ENCODE measurements around the gene ACTR2.

The ACTR2 gene

GRCh38 chr2:65263986-65264385, 36.4 kb downstream of the ACTR2 start:
- H3K27ac ChIP-seq (ENCODE audit: low read length): no peak overlapping the region
- no peaks in the 10 kb centered on the region for H3K9me3 ChIP-seq (ENCODE audit: control insufficient read depth in 2 of 2, low read length in 2 of 2)
- H3K4me1 ChIP-seq (ENCODE audit: control insufficient read depth, insufficient read depth, low read length): no peaks in the 10 kb centered on the region
- H3K27me3 ChIP-seq (ENCODE audit: control insufficient read depth in 1 of 2, insufficient read depth in 2 of 2, low read length in 2 of 2): no peaks in the 10 kb centered on the region
- no peak overlapping the region for H3K4me3 ChIP-seq (ENCODE audit: low read length in 2 of 2)
- H3K9ac ChIP-seq (ENCODE audit: low read length in 2 of 2): no peak overlapping the region
- peaks cover 9 to 10% of the 10 kb centered on the region in 2 donors for H3K36me3 ChIP-seq (ENCODE audit: control insufficient read depth in 2 of 2, insufficient read depth in 2 of 2, low read length in 2 of 2)

DNA sequence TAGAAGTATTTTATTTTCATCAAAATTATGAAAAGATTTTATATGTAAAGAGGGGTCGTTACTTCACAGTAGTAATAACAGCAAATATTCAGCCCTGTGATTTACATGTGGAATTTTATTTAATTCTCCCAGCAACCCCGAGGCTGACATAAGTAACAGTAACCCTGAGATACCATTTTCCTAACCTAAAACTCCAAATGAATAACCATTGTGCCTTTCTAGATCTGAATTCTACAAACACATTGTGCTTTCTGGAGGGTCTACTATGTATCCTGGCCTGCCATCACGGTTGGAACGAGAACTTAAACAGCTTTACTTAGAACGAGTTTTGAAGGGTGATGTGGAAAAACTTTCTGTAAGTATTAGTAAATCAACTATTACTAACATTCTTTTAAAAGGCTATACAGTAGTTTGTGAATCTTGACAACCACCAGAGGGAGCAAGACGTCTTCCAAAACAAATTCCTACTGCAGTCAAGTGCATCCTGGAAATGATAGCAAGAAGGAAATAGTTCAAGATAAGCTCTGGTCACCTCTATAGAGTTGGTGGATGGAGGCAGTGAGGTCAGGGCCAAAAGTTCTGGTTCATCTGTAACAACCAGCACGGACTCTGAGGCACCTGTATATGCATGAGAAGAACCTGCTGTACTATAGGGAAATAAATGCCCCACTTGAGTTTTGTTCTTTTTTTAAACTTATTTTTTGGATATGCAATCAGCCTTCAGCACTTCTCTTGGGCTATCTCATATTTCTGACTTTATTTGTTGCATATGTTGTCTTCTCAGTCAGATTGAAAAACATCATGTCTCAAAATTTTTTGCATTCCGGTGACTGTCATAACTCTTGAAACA, 37.4 kb downstream of the ACTR2 start:
- H3K9me3 ChIP-seq (ENCODE audit: control insufficient read depth in 2 of 2, low read length in 2 of 2): no peaks in the 10 kb centered on the region
- H3K27me3 ChIP-seq (ENCODE audit: control insufficient read depth in 1 of 2, insufficient read depth in 2 of 2, low read length in 2 of 2): no peaks in the 10 kb centered on the region
- H3K9ac ChIP-seq (ENCODE audit: low read length in 2 of 2): no peak overlapping the region
- H3K4me3 ChIP-seq (ENCODE audit: low read length in 2 of 2): no peak overlapping the region
- H3K4me1 ChIP-seq (ENCODE audit: control insufficient read depth, insufficient read depth, low read length): no peaks in the 10 kb centered on the region
- H3K36me3 ChIP-seq (ENCODE audit: control insufficient read depth in 2 of 2, insufficient read depth in 2 of 2, low read length in 2 of 2): peaks cover 8 to 10% of the 10 kb centered on the region in 2 donors
- no peak overlapping the region for H3K27ac ChIP-seq (ENCODE audit: low read length)

DNA sequence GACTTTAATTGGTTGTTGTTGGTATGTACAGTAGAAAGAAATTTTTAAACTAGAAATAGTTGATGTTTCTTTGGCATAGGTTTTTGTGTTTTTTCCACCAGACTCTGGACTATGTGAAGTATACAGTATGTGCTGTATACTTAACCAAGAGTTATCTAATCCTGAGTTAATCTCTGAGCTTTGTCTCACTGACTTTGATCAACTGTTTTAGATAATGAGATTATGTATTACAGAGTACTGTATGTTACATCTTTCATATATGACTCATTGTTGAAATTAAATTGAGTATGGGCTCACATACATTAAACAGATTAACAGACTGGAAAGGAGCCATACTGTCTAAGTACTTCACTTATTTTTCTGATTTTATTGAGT, 38.0 kb downstream of the ACTR2 start:
- Histone ChIP-seq H3K27me3 (ENCODE audit: control insufficient read depth in 1 of 2, insufficient read depth in 2 of 2, low read length in 2 of 2) (no peaks in the 10 kb centered on the region), H3K9me3 (ENCODE audit: control insufficient read depth in 2 of 2, low read length in 2 of 2) (no peaks in the 10 kb centered on the region), H3K4me3 (ENCODE audit: low read length in 2 of 2) (no peak overlapping the region), H3K4me1 (ENCODE audit: control insufficient read depth, insufficient read depth, low read length) (no peaks in the 10 kb centered on the region), H3K36me3 (ENCODE audit: control insufficient read depth in 2 of 2, insufficient read depth in 2 of 2, low read length in 2 of 2) (peaks cover 6 to 10% of the 10 kb centered on the region in 2 donors), H3K9ac (ENCODE audit: low read length in 2 of 2) (no peak overlapping the region), H3K27ac (ENCODE audit: low read length) (no peak overlapping the region)

GRCh38 chr2:65267008-65267407, 39.4 kb downstream of the ACTR2 start:
- no peak overlapping the region for H3K9ac ChIP-seq (ENCODE audit: low read length in 2 of 2)

GRCh38 chr2:65268957-65269356, 41.3 kb downstream of the ACTR2 start:
- H3K36me3 ChIP-seq (ENCODE audit: control insufficient read depth in 2 of 2, insufficient read depth in 2 of 2, low read length in 2 of 2): peaks cover 8 to 15% of the 10 kb centered on the region in 2 donors
- no peaks in the 10 kb centered on the region for H3K9me3 ChIP-seq (ENCODE audit: control insufficient read depth in 2 of 2, low read length in 2 of 2)

More at GRCh38 chr2:65267008-65267407, 39.4 kb downstream of the ACTR2 start:
- H3K9me3 ChIP-seq (ENCODE audit: control insufficient read depth in 2 of 2, low read length in 2 of 2): no peaks in the 10 kb centered on the region
- H3K27me3 ChIP-seq (ENCODE audit: control insufficient read depth in 1 of 2, insufficient read depth in 2 of 2, low read length in 2 of 2): no peaks in the 10 kb centered on the region
- peaks cover 4 to 10% of the 10 kb centered on the region in 2 donors for H3K36me3 ChIP-seq (ENCODE audit: control insufficient read depth in 2 of 2, insufficient read depth in 2 of 2, low read length in 2 of 2)
- no peaks in the 10 kb centered on the region for H3K4me1 ChIP-seq (ENCODE audit: control insufficient read depth, insufficient read depth, low read length)
- no peak overlapping the region for H3K4me3 ChIP-seq (ENCODE audit: low read length in 2 of 2)
- H3K27ac ChIP-seq (ENCODE audit: low read length): no peak overlapping the region

GRCh38 chr2:65273344-65273743, 45.7 kb downstream of the ACTR2 start:
- H3K4me1 ChIP-seq (ENCODE audit: control insufficient read depth, insufficient read depth, low read length): peaks cover 5% of the 10 kb centered on the region
- no peaks in the 10 kb centered on the region for H3K9me3 ChIP-seq (ENCODE audit: control insufficient read depth in 2 of 2, low read length in 2 of 2)
- no peak overlapping the region for H3K4me3 ChIP-seq (ENCODE audit: low read length in 2 of 2)
- H3K9ac ChIP-seq (ENCODE audit: low read length in 2 of 2): no peak overlapping the region
- no peaks in the 10 kb centered on the region for H3K27me3 ChIP-seq (ENCODE audit: control insufficient read depth in 1 of 2, insufficient read depth in 2 of 2, low read length in 2 of 2)
- peaks cover 6 to 8% of the 10 kb centered on the region in 2 donors for H3K36me3 ChIP-seq (ENCODE audit: control insufficient read depth in 2 of 2, insufficient read depth in 2 of 2, low read length in 2 of 2)
- no peak overlapping the region for H3K27ac ChIP-seq (ENCODE audit: low read length)

More at GRCh38 chr2:65268957-65269356, 41.3 kb downstream of the ACTR2 start:
- no peak overlapping the region for H3K9ac ChIP-seq (ENCODE audit: low read length in 2 of 2)
- H3K27ac ChIP-seq (ENCODE audit: low read length): no peak overlapping the region
- no peaks in the 10 kb centered on the region for H3K27me3 ChIP-seq (ENCODE audit: control insufficient read depth in 1 of 2, insufficient read depth in 2 of 2, low read length in 2 of 2)
- H3K4me3 ChIP-seq (ENCODE audit: low read length in 2 of 2): no peak overlapping the region
- H3K4me1 ChIP-seq (ENCODE audit: control insufficient read depth, insufficient read depth, low read length): no peaks in the 10 kb centered on the region

DNA sequence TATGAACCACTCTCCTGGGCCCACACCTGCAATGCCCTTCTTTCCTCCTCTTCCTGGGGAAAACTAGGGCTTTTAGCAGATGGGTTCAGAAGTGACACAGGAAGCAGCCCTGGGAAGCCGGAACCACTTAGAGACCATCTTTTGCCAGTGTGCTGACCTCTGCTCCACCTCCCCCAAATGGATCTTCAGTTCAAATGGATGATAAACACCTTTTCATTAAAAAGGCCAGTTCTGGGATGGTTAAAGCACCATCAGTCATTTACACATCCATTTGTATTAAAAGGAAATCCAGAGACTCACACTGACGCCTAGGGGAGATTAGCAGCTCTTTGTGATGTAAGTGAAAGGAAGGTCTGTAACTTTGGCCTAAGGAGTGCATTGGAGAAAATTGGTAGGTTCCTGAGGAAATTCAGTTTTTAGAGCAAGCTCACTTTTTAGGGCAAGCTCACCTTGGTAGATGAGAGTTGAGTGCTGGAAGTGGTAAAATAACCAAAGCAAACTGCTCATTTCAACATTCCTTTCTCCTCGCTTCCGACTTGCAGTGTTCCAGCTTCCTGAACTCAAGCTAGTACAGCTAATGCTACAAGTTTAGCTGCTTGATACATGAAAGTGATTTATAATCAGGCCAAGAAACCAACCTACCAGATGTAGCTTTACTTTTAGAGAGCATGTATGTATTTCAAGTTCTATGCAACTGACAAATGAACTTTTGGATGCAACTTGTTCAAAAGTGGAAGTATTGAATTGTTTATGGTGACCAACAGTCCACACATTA, 47.7 kb downstream of the ACTR2 start:
- Histone ChIP-seq H3K36me3 (ENCODE audit: control insufficient read depth in 2 of 2, insufficient read depth in 2 of 2, low read length in 2 of 2) (peaks cover 4 to 5% of the 10 kb centered on the region in 2 donors), H3K4me1 (ENCODE audit: control insufficient read depth, insufficient read depth, low read length) (peaks cover 5% of the 10 kb centered on the region), H3K27ac (ENCODE audit: low read length) (no peak overlapping the region)

GRCh38 chr2:65276609-65277008, 49.0 kb downstream of the ACTR2 start:
- Histone ChIP-seq H3K27me3 (ENCODE audit: control insufficient read depth in 1 of 2, insufficient read depth in 2 of 2, low read length in 2 of 2) (no peaks in the 10 kb centered on the region), H3K36me3 (ENCODE audit: control insufficient read depth in 2 of 2, insufficient read depth in 2 of 2, low read length in 2 of 2) (peaks cover 4 to 5% of the 10 kb centered on the region in 2 donors), H3K9ac (ENCODE audit: low read length in 2 of 2) (no peak overlapping the region), H3K4me3 (ENCODE audit: low read length in 2 of 2) (no peak overlapping the region), H3K27ac (ENCODE audit: low read length) (no peak overlapping the region), H3K4me1 (ENCODE audit: control insufficient read depth, insufficient read depth, low read length) (peaks cover 5% of the 10 kb centered on the region), H3K9me3 (ENCODE audit: control insufficient read depth in 2 of 2, low read length in 2 of 2) (no peaks in the 10 kb centered on the region)

More for the DNA sequence above, 47.7 kb downstream of the ACTR2 start:
- no peaks in the 10 kb centered on the region for H3K9me3 ChIP-seq (ENCODE audit: control insufficient read depth in 2 of 2, low read length in 2 of 2)
- no peak overlapping the region for H3K9ac ChIP-seq (ENCODE audit: low read length in 2 of 2)
- H3K27me3 ChIP-seq (ENCODE audit: control insufficient read depth in 1 of 2, insufficient read depth in 2 of 2, low read length in 2 of 2): no peaks in the 10 kb centered on the region
- H3K4me3 ChIP-seq (ENCODE audit: low read length in 2 of 2): no peak overlapping the region

DNA sequence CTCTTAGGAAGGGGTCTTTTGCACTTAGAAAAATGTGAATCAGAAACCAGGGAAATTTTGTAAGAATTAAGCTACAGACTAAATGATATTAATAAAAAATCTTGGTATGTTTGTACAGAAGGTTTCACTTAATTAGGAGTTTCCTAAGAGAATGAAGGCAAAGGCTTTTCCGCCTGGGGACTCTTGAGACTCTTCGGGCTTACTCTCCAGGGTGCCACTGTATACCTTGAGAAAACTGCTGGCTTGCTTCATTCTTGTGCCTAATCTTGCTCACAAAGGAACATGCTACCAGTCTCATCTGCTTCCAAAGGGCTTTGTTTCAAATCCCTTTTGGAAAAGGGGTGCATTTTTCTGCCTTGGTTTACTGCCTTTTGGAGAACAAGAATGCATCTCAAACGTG, 49.5 kb downstream of the ACTR2 start:
- Histone ChIP-seq H3K27me3 (ENCODE audit: control insufficient read depth in 1 of 2, insufficient read depth in 2 of 2, low read length in 2 of 2) (no peaks in the 10 kb centered on the region), H3K4me1 (ENCODE audit: control insufficient read depth, insufficient read depth, low read length) (peaks cover 5% of the 10 kb centered on the region), H3K27ac (ENCODE audit: low read length) (no peak overlapping the region), H3K9ac (ENCODE audit: low read length in 2 of 2) (no peak overlapping the region), H3K4me3 (ENCODE audit: low read length in 2 of 2) (no peak overlapping the region), H3K9me3 (ENCODE audit: control insufficient read depth in 2 of 2, low read length in 2 of 2) (no peaks in the 10 kb centered on the region), H3K36me3 (ENCODE audit: control insufficient read depth in 2 of 2, insufficient read depth in 2 of 2, low read length in 2 of 2) (peaks cover 4 to 5% of the 10 kb centered on the region in 2 donors)

DNA sequence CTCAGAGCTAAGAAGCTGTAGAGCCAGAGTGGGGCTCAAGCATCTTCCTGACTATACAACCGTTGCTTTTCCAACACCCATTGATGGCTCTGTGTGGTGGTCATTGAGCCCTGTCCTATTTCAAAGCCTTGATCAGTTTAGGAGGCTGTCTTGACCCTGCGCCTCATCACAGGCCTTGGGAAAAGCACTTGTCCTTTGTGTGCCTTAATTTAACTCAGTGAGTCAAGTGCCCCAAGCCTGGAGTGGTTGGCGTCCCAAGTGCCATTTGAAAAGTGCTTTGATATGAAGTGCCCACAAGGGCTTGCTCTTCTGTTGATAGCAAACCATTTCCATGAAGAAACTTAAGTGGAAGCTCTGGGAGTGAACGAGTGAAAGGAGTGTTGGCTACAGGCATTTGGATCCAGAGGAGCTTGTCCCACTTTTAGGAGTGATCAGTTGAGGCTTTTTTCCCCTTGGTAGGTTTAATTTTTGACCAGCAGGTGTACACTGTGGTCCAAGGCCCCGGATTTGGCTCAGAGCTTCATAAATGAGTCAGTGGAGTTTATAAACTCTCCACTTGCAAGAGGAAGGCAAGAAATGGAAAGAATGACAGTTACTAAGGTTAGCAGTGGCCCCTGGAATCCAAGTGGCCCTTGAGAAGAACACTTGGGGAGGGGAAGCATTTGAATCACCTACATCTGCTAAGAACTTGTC, 50.3 kb downstream of the ACTR2 start:
- Histone ChIP-seq H3K9me3 (ENCODE audit: control insufficient read depth in 2 of 2, low read length in 2 of 2) (no peaks in the 10 kb centered on the region), H3K36me3 (ENCODE audit: control insufficient read depth in 2 of 2, insufficient read depth in 2 of 2, low read length in 2 of 2) (peaks cover 1 to 2% of the 10 kb centered on the region in 2 donors), H3K27ac (ENCODE audit: low read length) (no peak overlapping the region), H3K4me3 (ENCODE audit: low read length in 2 of 2) (no peak overlapping the region), H3K9ac (ENCODE audit: low read length in 2 of 2) (no peak overlapping the region), H3K4me1 (ENCODE audit: control insufficient read depth, insufficient read depth, low read length) (peaks cover 5% of the 10 kb centered on the region), H3K27me3 (ENCODE audit: control insufficient read depth in 1 of 2, insufficient read depth in 2 of 2, low read length in 2 of 2) (no peaks in the 10 kb centered on the region)

Data from stomach smooth muscle (tissue), 2 donors.